Central memory CD8-positive, alpha-beta T cell (primary cell): ENCODE results near the gene AMY1A.
"Not testable (repeated sequence)": the region's sequence is repeated elsewhere in the genome, so short reads cannot be mapped to it uniquely, and the experiment has no call there.

Source experiments
- ATAC-seq: fragments of 150-1000 bp; cut with Tn5 transposase; replicated peaks from 2 replicates; pipeline ENCODE4 v1.10.0; 2022; ENCODE audit warnings: mild to moderate bottlenecking, moderate FRiP score, moderate number of reproducible peaks; ENCODE audit not compliant: poor library complexity, severe bottlenecking; ENCODE audit errors: extremely low read depth
- DNase-seq, 2 donors: peaks; one replicate each; pipeline ENCODE4 v3.0.0; 2021; ENCODE audit warnings: low spot score in 2 of 2
- H3K27ac Mint-ChIP-seq: one replicate; pipeline ENCODE4 v1.8.0; 2022; ENCODE audit warnings: low read depth, mild to moderate bottlenecking, moderate library complexity, mixed read lengths
- H3K27me3 Mint-ChIP-seq: one replicate; pipeline ENCODE4 v1.8.0; 2022; ENCODE audit warnings: mixed read lengths
- H3K36me3 Mint-ChIP-seq: one replicate; pipeline ENCODE4 v1.8.0; 2022; ENCODE audit warnings: mild to moderate bottlenecking, moderate library complexity, mixed read lengths; ENCODE audit not compliant: insufficient read depth
- H3K4me1 Mint-ChIP-seq: one replicate; pipeline ENCODE4 v1.8.0; 2022; ENCODE audit warnings: mixed read lengths
- H3K4me3 Mint-ChIP-seq: one replicate; pipeline ENCODE4 v1.8.0; 2022; ENCODE audit warnings: mild to moderate bottlenecking, moderate library complexity, mixed read lengths
- H3K9me3 Mint-ChIP-seq: one replicate; pipeline ENCODE4 v1.8.0; 2022; ENCODE audit warnings: mixed read lengths

AMY1A gene

GRCh38 chr1:103701256-103701655 is 45.7 kb downstream of the AMY1A start:
- H3K36me3 Mint-ChIP-seq, H3K9me3 Mint-ChIP-seq, DNase-seq, ATAC-seq, H3K4me3 Mint-ChIP-seq, H3K27me3 Mint-ChIP-seq, H3K4me1 Mint-ChIP-seq, H3K27ac Mint-ChIP-seq: not testable (repeated sequence)

- H3K9me3 Mint-ChIP-seq, H3K4me3 Mint-ChIP-seq, H3K27me3 Mint-ChIP-seq, H3K4me1 Mint-ChIP-seq, DNase-seq, H3K36me3 Mint-ChIP-seq, ATAC-seq, H3K27ac Mint-ChIP-seq: not testable (repeated sequence)
Measured at GRCh38 chr1:103707670-103708069, 52.1 kb downstream of the AMY1A start.

- H3K36me3 Mint-ChIP-seq, ATAC-seq, H3K27me3 Mint-ChIP-seq, H3K4me1 Mint-ChIP-seq, H3K27ac Mint-ChIP-seq, H3K9me3 Mint-ChIP-seq, DNase-seq, H3K4me3 Mint-ChIP-seq: not testable (repeated sequence)
Measured at GRCh38 chr1:103710381-103710780, 54.8 kb downstream of the AMY1A start.
